ENCODE data around the gene MED23.
A peak's percentile ranks its signal among the peaks of the same experiment; 100 is the strongest.

MED23 gene

DNA sequence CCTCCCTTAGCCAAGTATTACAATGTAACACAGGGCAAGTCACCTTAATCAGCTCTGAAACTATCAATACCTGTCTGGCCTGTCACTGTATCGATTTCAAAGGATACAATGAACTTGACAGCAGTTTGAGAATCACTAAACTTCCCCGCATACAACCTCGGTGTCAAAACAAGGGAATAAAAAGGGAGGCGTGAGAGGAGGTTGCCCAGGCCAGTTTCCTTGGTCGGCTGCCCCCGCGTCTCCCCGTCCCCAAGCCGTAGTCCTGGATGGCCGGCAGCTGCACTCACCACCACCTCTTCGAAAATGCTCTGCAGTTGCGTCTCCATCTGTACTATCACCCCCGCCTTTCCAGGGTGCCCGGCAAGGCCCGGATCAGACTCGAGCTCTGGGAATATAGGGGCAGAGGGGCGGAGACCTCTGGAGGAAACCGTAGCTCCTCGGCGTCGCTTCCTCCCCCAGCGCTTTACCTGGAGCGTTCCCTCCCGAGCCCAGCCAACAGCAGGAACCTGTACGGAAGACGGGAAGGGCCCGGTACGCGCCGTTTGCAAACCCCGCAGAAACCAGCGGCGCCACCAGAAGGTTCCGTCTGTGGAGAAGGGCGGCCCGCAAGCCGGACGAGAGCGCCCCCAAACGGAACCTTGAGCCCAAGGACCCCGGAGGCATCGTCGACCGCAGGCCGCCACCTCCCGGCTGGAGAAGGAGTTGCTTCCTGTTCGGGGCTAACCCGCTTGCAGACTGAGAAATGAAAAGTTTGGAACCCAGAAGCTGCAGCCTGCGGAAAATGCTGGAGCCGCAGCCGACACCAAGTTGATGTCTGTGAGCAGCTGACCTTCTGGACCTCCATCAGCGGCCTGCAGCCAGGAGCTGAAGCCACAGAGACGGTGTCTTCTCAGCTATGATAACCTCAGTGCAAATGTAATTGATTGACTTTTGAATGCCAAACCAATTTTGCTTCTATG, at the start of gene MED23:
TSS of gene MED23 (minus strand) at position 519 of the 959 bp plus-strand sequence. CDS start at position 326, 193 bp downstream.
- DNase-seq (ENCODE audit: low read depth in 2 of 2), result peak; percentile 95 to 96

GRCh38 chr6:131673184-131673583, 45.1 kb upstream of the MED23 start:
- DNase-seq (ENCODE audit: low read depth in 2 of 2), result no peak

DNA sequence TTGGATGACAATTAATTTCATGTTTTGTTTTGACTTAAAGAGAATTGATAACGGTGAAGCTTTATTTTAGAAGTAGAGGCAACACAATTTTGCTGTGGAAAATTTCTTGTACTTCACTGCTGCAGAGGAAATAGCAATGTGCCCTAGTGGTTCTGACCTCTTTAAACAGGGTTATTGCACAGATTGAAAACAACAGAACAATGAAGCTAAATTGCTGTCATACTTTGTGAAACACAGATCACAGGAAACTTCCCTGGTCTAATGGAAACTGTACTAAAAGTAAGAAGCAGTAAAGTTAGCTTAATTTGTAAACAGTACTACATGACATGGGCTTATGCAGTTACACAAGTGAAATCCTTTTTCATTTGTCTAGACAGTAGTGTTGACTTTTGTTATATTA, 41.8 kb upstream of the MED23 start:
- no peak for DNase-seq (ENCODE audit: low read depth in 2 of 2)

DNA sequence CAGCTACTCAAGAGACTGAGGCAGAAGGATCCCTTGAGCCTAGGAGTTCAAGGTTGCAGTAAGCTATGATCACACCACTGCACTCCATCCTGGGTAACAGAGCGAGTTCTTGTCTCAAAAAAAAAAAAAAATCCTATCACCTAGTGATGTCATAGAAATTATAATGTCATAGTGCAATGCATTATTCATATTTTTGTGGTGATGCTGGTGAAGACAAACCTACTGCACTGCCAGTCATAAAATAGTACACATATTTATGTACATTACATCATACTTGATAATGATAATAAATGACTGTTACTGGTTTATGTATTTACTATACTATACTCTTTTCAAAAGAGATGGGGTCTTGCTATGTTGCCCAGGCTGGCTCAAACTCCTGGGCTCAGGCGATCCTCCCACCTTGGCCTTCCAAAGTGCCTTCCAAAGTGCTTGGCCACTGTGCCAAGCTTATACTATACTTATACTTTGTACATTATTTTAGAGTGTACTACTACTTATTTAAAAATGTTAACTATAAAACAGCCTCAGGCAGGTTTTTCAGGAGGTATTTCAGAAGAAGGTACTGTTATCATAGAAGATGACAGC, 35.6 kb upstream of the MED23 start:
- no peak for DNase-seq (ENCODE audit: low read depth in 2 of 2)

DNA sequence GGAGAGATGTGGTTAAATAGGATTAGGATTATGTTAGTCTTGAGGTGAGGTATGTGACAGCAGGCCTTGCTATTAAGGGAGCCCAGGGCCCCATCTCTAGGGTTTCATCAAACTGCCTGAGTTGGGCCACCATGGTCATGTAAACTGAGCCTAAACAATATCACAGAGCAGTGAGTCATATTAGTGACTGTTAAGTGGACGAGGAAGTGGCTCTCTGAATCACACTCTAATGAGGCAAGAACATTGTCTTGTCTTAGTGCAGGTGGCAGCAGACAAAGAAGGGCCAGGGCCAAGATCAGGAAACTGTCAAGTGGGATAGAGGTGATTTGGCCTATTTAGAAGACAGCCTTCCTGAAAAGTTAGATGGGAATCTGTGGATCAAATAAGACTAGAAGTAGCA, 32.2 kb upstream of the MED23 start:
- no peak for DNase-seq (ENCODE audit: low read depth in 2 of 2)

- DNase-seq (ENCODE audit: low read depth in 2 of 2), result no peak
These were observed 30.2 kb upstream of the MED23 start for GRCh38 chr6:131658287-131658686.

GRCh38 chr6:131657630-131658111, 29.6 kb upstream of the MED23 start:
- no peak for DNase-seq (ENCODE audit: low read depth in 2 of 2)

DNA sequence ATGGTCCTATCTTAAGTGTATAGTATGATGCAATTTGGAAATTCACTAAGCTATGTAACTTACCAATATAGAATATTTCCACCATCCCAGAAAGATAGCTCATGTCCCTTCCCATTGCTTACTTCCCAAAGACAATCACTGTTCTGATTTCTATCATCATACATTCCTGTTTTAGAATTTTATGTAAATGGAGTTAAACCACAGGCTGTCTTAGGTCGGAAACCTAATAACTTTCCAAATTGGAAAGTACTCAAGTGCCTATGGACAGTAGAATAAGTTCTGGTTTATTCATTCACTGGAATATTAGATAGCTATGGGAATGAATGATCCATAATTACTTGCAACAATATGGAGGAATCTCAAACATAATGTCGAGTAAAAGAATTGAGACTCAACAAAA, 29.2 kb upstream of the MED23 start:
- no peak for DNase-seq (ENCODE audit: low read depth in 2 of 2)

DNA sequence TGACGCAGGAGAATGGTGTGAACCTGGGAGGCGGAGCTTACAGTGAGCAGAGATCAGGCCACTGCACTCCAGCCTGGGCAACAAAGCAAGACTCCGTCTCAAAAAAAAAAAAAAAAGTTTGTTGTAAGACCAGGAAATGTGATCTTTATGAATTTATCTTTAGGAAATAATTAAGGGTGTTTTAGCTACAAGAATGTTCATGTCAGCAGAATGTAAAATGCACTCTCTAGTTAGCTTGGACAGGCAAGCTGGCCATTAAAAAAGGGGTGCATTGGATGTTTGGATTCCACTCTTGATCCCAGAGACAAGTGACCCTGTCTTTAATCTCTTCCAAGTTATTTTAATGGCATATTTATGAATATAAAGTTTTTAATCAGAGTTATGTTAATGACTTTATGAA, 28.6 kb upstream of the MED23 start:
- DNase-seq (ENCODE audit: low read depth in 2 of 2), result no peak

DNA sequence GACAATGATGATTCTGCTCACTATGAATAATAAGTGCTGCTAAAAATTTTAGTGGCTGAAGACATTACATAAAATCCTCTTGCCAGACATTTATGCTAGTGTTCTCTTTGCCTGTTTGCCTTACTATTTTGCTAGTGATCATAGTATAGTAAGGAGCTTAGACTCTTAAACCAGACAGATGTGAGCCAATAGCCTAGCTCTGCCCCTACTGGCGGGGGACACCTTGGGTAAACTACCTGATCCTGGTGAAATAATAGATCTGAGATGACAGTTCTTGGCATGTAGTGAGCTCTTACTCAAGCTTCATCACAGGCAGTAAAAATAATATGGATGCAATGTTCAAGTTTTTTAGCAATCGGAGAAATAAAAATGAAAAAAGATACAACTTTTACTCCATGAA, 27.9 kb upstream of the MED23 start:
- DNase-seq (ENCODE audit: low read depth in 2 of 2), result no peak

DNA sequence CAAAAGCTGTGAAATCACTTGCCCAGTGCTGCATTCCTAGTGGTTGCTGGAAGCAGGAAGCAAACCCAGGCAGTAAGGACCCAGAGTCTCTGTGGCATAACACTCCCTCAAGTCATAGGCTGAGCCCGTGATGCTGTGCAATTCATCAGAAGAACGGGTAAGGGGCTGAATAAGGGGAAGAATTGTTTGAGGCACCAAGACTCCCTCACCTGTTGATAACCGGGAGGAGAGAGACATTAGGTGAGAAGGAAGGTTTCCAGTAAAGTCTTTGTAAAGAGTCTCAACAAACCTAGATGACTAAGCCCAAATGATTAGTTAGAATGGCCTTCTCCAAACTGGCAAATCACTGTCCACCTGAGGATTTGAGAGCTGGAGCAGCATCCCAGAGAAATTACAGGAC, 27.3 kb upstream of the MED23 start:
- DNase-seq (ENCODE audit: low read depth in 2 of 2), result no peak

DNA sequence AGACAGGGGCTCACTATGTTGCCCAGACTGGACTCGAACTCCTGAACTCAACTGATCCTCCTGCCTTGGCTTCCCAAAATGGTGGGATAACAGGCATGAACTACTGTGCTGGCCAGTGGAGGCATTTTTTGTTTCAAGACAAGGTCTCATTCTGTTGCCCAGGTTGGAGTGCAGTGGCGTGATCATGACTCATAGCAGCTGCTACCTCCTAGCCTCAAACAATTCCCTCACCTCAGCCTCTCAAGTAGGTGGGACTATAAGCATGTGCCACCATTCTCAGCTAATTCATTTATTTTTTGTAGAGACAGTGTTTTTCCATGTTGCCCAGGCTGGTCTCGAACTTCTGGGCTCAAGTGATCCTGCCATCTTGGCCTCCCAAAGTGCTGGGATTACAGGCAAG, 26.3 kb upstream of the MED23 start:
- DNase-seq (ENCODE audit: low read depth in 2 of 2), result no peak

GRCh38 chr6:131652472-131652871, 24.4 kb upstream of the MED23 start:
- DNase-seq (ENCODE audit: low read depth in 2 of 2), result no peak

DNA sequence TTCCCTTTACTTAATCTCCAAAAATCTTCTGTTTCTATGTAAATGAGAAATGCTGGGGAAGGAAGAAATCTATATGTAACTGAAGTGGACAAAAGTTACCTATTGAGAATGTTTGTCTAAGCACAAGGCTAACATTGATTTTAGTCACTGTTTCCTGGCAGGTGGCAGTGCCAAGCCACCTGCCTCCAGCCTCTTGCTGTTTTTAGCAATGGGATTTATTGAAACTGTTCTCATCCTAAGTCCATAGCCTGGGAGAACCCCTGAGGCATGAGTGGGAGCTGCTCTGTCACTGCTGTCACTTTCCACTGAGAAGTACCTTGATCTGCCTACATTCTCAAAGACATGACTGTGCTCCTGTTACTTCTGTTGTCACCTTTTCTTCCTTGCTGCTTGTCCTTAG, 23.7 kb upstream of the MED23 start:
- DNase-seq (ENCODE audit: low read depth in 2 of 2), result no peak

GRCh38 chr6:131646249-131646670, 18.2 kb upstream of the MED23 start:
- DNase-seq (ENCODE audit: low read depth in 2 of 2), result no peak

DNA sequence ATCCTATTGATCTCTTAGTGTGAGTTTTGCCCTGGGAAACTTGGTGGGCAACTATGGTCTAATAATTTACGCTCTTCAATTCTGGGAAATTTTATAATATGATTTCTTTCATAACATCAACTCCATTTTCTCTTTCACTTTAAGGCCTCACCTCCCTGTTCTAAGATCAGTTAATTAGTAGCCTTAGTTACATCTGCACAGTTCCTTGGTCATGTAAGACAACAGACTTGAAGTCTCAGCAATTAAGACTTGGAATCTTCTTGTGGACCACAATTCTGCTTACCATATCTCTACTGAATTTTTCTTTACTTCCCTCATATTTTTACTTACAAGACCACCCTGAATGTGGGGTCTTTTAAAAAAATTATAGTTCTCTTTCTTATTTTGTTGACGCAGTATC, 17.8 kb upstream of the MED23 start:
- no peak for DNase-seq (ENCODE audit: low read depth in 2 of 2)

DNA sequence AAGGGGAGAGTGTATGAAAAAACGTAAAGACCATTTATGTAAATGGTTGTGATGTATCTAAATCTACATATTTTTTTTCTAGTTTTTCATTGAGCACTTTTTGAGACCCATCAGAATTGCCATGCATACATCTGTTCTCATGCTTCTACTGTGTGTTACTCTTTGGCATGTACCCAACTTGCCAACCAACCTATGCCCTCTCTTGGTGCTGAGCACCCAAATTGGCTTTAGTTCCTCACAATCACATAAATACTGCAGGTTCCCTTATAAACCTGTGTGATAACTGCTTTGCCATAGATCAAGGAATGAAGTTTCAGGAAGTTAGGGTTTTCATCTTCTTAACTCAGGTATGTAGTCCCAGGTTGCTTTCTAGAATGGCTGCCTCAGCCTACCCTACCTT, 16.9 kb upstream of the MED23 start:
- no peak for DNase-seq (ENCODE audit: low read depth in 2 of 2)

DNA sequence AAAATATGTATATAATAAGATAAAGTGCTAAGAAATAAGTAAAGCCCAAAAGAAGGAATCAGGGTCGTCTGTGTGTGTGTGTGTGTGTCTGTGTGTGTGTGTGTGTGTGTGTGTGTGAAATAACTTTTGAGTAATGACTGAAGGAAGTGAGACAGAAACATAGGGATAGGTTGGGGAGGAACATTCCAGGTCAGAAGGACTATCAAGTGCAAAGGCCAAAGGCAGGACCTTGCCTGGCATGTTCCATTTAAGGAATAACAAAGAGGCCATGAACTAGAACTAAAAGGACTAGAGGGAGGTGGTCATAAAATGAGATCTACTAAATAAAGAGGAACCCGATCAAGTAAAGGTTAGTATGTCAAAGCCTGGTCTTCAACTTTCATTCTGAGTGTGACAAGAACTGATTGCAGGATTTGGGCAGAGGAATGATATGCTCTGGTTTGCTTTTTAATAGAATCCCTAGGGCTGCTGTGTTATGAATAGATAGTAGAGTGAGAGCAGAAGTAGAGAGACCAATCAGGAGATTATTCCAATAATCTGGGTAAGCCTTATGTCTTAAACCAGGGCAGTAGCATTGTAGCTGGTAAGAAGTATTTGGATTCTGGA, 15.9 kb upstream of the MED23 start:
- no peak for DNase-seq (ENCODE audit: low read depth in 2 of 2)

- no peak for DNase-seq (ENCODE audit: low read depth in 2 of 2)
These were observed 15.1 kb upstream of the MED23 start for GRCh38 chr6:131642987-131643611.

- no peak for DNase-seq (ENCODE audit: low read depth in 2 of 2)
These were observed 14.5 kb upstream of the MED23 start for GRCh38 chr6:131642565-131642964.

GRCh38 chr6:131641554-131641953, 13.5 kb upstream of the MED23 start:
- no peak for DNase-seq (ENCODE audit: low read depth in 2 of 2)

GRCh38 chr6:131640576-131640975, 12.5 kb upstream of the MED23 start:
- no peak for DNase-seq (ENCODE audit: low read depth in 2 of 2)
